SK-N-SH treated with all-trans-retinoic acid at 6 μM for 48 hours (cell line): ENCODE measurements around the gene MICALL2.

Source experiments
- ISL1 ChIP-seq: fragments of 250-450 bp; sonication (Bioruptor Pico); IDR thresholded peaks from 2 replicates; pipeline ENCODE4 v2.1.2; 2022; ENCODE audit warnings: mild to moderate bottlenecking, moderate library complexity
- RARB ChIP-seq: fragments of 250-450 bp; sonication (Bioruptor Pico); IDR thresholded peaks from 2 replicates; pipeline ENCODE4 v1.8.0; 2021; ENCODE audit warnings: mild to moderate bottlenecking, moderate library complexity
- TCF4 ChIP-seq: fragments of 250-450 bp; sonication (Bioruptor Pico); IDR thresholded peaks from 2 replicates; pipeline ENCODE4 v1.8.0; 2021; ENCODE audit warnings: mild to moderate bottlenecking, moderate library complexity, borderline replicate concordance
- ZNF70 ChIP-seq: fragments of 450-650 bp; formaldehyde crosslinking; IDR thresholded peaks from 2 replicates; pipeline ENCODE4 v1.5.0; 2020; ENCODE audit warnings: mild to moderate bottlenecking, moderate library complexity
- ZNF8 ChIP-seq: fragments of 450-650 bp; formaldehyde crosslinking; IDR thresholded peaks from 2 replicates; pipeline ENCODE4 v1.5.0; 2020; ENCODE audit warnings: mild to moderate bottlenecking, moderate library complexity
- TF ChIP-seq, protein P1 (sequence below): fragments of 250-450 bp; sonication (Bioruptor Pico); IDR thresholded peaks from 2 replicates; pipeline ENCODE4 v1.8.0; 2020; ENCODE audit warnings: mild to moderate bottlenecking, moderate library complexity, borderline replicate concordance
- TF ChIP-seq, protein P2 (sequence below): fragments of 250-450 bp; sonication (Bioruptor Pico); IDR thresholded peaks from 2 replicates; pipeline ENCODE4 v1.5.1; 2020; ENCODE audit warnings: low read depth, mild to moderate bottlenecking, moderate library complexity

GRCh38 chr7:1463676-1464223 is 4.5 kb upstream of the MICALL2 start:
- TF ChIP-seq, protein P1, sequence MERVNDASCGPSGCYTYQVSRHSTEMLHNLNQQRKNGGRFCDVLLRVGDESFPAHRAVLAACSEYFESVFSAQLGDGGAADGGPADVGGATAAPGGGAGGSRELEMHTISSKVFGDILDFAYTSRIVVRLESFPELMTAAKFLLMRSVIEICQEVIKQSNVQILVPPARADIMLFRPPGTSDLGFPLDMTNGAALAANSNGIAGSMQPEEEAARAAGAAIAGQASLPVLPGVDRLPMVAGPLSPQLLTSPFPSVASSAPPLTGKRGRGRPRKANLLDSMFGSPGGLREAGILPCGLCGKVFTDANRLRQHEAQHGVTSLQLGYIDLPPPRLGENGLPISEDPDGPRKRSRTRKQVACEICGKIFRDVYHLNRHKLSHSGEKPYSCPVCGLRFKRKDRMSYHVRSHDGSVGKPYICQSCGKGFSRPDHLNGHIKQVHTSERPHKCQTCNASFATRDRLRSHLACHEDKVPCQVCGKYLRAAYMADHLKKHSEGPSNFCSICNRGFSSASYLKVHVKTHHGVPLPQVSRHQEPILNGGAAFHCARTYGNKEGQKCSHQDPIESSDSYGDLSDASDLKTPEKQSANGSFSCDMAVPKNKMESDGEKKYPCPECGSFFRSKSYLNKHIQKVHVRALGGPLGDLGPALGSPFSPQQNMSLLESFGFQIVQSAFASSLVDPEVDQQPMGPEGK, result no peak
- TF ChIP-seq ISL1 (CRISPR knock-in tag), result no peak
- TF ChIP-seq ZNF8 (CRISPR knock-in tag), result no peak
- TF ChIP-seq ZNF70, result no peak
- no peak for TF ChIP-seq RARB (CRISPR knock-in tag)
- no peak for TF ChIP-seq TCF4 (CRISPR knock-in tag)
- TF ChIP-seq, protein P2, sequence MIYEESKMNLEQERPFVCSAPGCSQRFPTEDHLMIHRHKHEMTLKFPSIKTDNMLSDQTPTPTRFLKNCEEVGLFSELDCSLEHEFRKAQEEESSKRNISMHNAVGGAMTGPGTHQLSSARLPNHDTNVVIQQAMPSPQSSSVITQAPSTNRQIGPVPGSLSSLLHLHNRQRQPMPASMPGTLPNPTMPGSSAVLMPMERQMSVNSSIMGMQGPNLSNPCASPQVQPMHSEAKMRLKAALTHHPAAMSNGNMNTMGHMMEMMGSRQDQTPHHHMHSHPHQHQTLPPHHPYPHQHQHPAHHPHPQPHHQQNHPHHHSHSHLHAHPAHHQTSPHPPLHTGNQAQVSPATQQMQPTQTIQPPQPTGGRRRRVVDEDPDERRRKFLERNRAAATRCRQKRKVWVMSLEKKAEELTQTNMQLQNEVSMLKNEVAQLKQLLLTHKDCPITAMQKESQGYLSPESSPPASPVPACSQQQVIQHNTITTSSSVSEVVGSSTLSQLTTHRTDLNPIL (CRISPR knock-in tag), result no peak
